Left ventricle myocardium superior (tissue), 1 donor: ENCODE data around the gene KRT17. TPM values are rescaled to one million over a fixed set of nuclear protein-coding genes. Genes with fewer than 3 reads are reported as not detected.
"Not testable (repeated sequence)": the region's sequence is repeated elsewhere in the genome, so short reads cannot be mapped to it uniquely, and the experiment has no call there.

Experiments
- ATAC-seq: fragments of 200-7000 bp; cut with Tn5 transposase; one replicate; pipeline ENCODE4 v1.9.1; 2020; ENCODE audit warnings: mild to moderate bottlenecking, moderate library complexity
- DNase-seq: peaks from one replicate; pipeline ENCODE4 v3.0.0-alpha.2; 2020
- intact Hi-C: fragments of 100-400 bp; cut with micrococcal nuclease; formaldehyde crosslinking; loops from one replicate; pipeline ENCODE4 v1.11.0; 2022
- total RNA-seq: library from RNA; stranded (reverse); fragmentation: NEBNext Ultra II Directional; extraction: Animal tissue kit (Norgen Biotek cat#: 25700); gene quantifications from one replicate; pipeline ENCODE4 v1.2.1, GENCODE V29; 2021
- donor health status: DM: no; HTN: yes; CAD: no; lungs with severe emphysema.

KRT17 gene
- total RNA-seq, 1 donor from 2014 or later: not detected

DNA sequence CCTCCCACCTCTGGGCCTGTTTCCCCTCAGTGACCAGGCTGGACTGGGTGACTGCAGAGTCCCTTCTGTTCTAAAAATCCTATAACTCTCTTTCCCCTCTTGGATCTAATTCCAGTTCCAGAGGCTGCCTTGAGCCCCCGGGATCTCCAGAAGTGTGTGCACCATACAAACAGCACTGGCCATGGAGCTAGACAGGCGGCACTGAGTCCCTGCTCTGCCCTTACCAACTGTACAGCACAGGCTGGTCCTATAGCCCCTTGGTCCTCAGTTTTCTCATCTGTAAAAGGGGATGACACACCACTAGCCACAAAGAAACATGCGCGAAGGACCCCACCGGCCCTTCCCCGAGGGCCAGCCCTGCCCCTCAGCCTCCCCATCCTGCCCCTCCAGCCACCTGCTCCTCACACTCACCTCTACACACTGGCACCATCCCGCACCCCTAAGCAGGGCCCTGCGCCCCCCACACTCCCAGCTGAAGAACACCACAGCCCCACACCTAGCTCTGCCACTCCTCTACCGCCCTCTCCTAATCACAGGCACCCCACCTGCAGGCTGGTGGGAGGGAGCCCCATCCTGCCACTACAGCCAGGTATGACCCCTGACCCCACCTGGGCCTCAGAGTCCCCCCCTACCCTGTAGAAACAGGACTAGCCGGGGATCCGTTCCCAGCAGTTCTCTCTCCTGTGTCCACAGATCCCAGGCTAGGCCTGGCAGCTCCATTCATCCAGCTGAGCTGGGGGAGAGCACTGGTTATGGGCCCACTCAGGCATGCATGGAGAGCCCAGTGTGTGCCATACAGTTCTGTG lies 10.9 kb downstream of the KRT17 start:
- intact Hi-C loops: no loop called here
- ATAC-seq (no peak), DNase-seq (no peak)

- ATAC-seq, DNase-seq, intact Hi-C loops: not testable (repeated sequence)
These were observed 11.8 kb downstream of the KRT17 start, which contains the start of gene KRT16 for GRCh38 chr17:41612376-41613160. KRT16 (minus strand) TSS chr17:41612767; CDS start chr17:41612688, 79 bp downstream.

- intact Hi-C loops: no loop called here
- ATAC-seq (no peak), DNase-seq (no peak)
These were observed 13.3 kb downstream of the KRT17 start for GRCh38 chr17:41610965-41611640.

GRCh38 chr17:41610061-41610517 lies 14.3 kb downstream of the KRT17 start:
- DNase-seq, intact Hi-C loops, ATAC-seq: not testable (repeated sequence)

DNA sequence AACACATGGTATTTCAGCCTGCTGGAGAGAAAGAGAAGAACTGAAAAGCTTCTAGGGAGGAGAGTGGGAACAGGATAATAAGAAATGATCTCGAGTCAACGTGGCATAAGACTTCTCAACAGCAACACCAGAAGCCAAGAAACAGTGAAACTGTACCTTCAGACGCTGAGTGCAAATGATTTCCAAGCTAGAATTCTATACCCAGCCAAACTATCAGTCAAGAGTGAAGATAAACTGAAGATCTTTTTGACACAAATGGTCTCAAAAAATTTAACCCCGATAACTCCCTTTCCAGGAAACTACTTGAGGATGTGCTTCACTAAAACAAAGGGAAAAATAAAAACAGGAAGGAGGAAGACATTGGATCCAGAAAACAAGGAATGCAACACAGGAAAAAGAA lies 17.4 kb downstream of the KRT17 start:
- ATAC-seq, intact Hi-C loops, DNase-seq: not testable (repeated sequence)

DNA sequence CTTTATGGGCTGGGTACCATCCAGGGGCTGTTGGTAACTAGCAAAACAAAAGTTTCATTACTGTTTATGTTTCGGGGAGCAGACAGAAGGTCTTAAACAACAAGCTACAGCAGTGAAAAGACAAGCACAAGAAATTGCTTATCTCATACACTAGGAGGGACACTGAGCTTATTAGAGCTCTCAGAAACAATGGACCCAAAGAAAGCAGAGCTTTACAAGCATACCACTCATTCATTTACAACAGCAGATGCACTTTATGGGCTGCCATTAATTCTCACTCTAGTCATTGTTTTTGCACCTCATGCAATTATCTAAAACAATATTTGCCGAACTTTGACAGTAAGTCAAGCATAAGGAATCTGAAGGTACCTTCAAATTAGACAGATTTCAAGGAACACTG lies 21.9 kb downstream of the KRT17 start:
- intact Hi-C loops: no loop called here
- ATAC-seq (no peak), DNase-seq (no peak)

GRCh38 chr17:41600318-41600717 lies 24.1 kb downstream of the KRT17 start:
- ATAC-seq: no peak

GRCh38 chr17:41599680-41600079 lies 24.7 kb downstream of the KRT17 start:
- no peak for ATAC-seq

More at GRCh38 chr17:41600318-41600717, 24.1 kb downstream of the KRT17 start:
- intact Hi-C loops: no loop called here
- no peak for DNase-seq

DNA sequence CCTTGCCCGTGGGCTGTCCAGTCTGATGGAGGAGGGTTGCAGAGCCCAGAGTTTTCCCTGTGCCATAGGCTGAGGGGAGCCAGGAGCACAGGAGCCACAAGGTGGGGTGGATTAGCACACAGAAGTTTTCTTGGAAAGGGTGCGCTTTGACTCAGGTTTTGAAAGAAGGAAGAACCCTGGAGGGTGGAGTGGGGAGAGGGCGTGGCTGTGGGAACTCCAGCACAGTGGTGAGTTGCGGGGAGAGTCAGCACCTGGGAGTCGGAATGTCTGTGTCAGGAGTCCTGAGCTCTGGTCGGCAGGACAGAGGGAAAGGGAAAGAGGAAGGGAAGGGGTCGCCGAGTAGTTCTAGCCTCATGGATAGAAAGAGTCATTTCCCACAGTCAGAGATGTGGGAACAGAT lies 28.8 kb downstream of the KRT17 start:
- no peak for ATAC-seq
- DNase-seq: no peak
- intact Hi-C loops: no loop called here

More at GRCh38 chr17:41599680-41600079, 24.7 kb downstream of the KRT17 start:
- intact Hi-C loops: no loop called here
- no peak for DNase-seq

DNA sequence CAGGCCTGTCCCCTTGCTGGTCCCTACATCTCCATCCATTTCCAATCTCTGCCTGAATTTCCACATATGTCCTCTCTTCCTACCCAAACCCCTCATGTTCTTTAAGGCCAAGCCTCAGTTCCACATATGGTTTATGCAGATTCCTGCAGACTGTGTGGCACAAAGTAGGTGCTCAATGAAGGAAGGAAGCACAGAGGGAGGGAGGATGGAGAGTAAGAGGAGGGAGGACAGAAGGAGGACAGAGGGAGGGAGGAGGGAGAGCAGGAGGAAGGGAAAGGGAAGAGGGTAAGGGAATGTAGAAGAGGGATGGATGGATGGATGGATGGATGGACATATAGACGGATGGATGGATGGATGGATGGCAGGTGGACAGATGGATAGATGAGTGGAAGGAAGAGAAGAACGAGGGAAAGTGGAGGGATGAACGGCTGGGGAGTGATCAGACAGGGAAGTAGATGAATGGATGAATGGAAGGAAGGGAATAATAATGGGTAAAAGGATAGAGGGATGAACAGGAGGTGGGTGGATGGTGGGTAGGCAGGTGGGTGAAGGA lies 29.9 kb downstream of the KRT17 start:
- no peak for ATAC-seq
- DNase-seq: no peak
- intact Hi-C loops: no loop called here

- DNase-seq (no peak), ATAC-seq (no peak)
- intact Hi-C loops: no loop called here
These were observed 30.9 kb downstream of the KRT17 start for GRCh38 chr17:41593306-41593981.

DNA sequence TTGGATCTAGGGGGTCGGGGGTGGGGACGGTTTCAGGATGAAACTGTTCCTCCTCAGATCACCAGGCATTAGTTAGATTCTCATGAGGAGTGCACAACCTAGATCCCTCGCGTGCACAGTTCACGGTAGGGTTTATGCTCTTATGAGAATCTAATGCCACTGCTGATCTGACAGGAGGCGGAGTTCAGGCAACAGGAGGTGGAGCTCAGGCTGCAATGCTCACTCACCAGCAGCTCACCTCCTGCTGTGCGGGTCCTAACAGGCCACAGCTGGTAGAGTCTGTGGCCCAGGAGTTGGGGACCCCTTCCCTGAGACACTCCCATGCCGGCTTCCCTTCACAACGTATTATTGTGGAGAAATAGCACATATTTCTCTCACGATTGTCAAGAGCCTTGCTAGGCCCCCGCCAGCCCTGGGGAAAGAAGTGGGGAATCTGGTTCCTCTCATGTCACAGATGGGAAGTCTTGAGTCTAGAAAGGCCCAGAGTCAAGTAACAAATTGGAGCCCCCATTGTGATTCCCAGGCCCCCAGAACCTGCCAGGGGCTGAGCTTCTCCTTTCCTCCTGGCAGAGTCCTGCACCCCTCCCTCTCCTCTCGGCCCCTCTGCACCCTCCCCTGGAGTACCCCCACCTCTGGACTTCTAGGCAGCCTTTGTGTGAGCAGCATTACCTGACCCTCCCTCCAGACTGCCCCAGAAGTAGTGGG lies 31.6 kb downstream of the KRT17 start:
- no peak for DNase-seq
- no peak for ATAC-seq
- intact Hi-C loops: no loop called here

DNA sequence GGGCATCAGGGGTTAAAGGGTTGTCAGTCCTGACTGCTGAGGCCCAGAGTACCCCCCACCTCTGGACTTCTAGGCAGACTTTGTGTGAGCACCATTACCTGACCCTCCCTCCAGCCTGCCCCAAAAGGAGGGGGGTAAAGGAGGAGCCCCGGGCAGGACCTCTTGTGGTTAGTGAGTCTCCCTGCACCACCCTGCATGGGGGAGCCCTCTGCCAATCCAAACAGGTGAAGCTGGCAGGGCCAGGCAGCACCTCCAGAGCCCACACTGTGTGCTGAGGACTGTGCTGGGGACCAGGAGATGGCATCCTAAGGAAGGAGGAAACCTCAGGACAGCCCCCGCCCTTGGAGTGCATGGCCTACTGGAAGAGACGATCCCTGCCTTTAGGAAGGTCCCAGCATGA lies 35.1 kb downstream of the KRT17 start:
- intact Hi-C loops: no loop called here
- ATAC-seq: no peak
- no peak for DNase-seq

DNA sequence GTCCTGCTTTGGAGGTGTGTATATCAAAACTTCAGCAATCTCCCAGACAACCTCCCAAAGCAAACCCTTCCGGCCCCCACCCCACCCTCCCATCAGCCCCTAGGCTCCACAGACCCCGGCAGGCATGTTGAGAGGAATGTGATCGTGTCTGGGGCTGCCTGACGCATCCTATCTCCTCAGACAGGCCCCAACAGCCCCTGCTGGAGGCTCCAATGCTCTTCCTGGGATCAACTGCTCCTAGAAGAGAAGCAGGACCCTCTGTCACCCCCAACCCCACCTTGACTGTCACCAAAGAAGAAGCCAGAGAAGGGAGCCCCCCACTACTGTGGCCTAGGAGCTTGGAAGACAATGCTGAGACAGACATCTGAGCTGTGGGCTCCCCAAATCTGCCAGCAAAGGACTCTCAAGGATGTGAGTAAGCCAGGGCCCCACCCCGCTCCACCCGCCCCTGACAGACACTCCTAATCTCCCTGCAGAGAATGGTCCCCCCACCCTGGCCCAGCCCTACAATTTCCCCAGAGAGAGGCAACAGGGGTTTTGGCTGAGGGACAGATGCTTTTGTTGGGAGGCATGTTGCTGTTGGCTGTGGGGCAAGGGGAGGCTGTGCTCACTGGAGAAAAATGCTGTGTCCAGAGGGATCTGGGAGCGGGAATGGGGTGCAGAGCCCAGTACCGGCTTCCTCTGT lies 36.1 kb downstream of the KRT17 start:
- DNase-seq: no peak
- intact Hi-C loops: no loop called here
- ATAC-seq: no peak

DNA sequence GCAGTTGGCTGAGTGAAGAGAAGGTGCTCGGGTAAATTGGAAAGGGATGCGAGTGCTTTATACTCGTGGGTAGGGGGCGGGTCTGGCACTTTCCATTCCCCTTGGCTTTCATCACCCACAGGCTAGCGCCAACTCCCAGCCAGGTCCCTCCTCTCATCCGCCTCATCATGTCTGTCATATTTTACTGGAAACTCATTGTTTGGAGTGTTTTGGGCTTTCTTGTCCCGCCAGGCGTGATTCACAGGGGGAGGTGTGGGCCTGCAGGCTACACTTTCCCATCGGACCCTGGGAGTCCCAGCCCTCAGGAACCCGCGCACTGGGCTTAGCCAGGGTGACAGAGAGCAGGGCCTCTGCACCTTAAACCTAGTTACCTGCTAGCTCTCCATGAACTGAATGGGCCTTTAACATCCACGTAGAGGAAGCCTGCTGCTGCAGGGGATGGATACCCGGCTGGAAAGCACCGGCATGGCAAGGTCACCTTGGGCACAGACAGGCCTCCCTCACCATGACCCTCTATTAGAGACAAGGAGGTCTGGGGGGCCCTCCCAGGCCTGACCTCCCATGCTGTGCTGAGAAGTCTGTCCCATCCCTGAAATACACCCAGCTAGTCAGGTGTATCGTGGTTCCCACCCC lies 37.4 kb downstream of the KRT17 start, which contains the start of gene KRT14:
Gene KRT14, minus strand, starts transcription at position 33 of the 633 bp plus-strand sequence. CDS start 61 bp downstream, outside the sequence.
- ATAC-seq (no peak), DNase-seq (no peak)
- intact Hi-C loops: no loop called here

- DNase-seq (no peak), ATAC-seq (peak; percentile 18)
- intact Hi-C loops: no loop called here
These were observed 38.9 kb downstream of the KRT17 start for GRCh38 chr17:41585301-41586056.
